ENCODE data around the gene BABAM2. TPM values are rescaled to one million over a fixed set of nuclear protein-coding genes. Genes with fewer than 3 reads are reported as not detected.

BABAM2 gene
- total and polyA plus RNA-seq, 2 experiments from 2014 or later = 17.8 to 21.5 TPM

DNA sequence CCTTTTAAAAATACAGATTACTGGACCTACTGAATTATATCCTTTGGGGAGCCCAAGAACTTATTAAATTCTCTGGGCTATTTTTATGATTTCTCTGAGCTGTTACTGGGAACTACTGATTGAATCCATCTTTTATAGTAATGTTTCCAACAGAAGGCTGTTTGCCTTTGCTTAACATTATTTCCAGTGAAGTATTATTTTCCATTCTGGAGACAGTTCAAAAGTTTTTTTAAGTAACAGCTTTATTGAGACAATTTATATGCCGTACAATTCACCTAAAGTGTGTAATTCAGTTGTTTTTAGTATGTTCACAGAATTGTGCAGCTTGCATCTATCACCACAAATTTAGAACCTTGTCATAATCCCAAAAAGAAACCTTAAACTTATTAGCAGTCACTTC, 100.6 kb downstream of the BABAM2 start:
- Mint-ChIP-seq H3K36me3 (ENCODE audit: low read depth) (peaks cover 3% of the 10 kb centered on the region; the same call in 2 of the 3 replicates), H3K9me3 (no peaks in the 10 kb centered on the region), H3K27ac (no peak overlapping the region), H3K4me1 (peaks cover 6% of the 10 kb centered on the region; the same call in 2 of the 3 replicates), H3K4me3 (no peak overlapping the region), H3K27me3 (ENCODE audit: insufficient read depth, low read depth, poor library complexity) (no peaks in the 10 kb centered on the region)
- no peak overlapping the region for H2AFZ ChIP-seq
- no peak overlapping the region for H3K4me3 ChIP-seq
- no peak overlapping the region for H3K4me2 ChIP-seq
- no peaks in the 10 kb centered on the region; the same call in none of the 2 replicates for H3K4me1 ChIP-seq (ENCODE audit: insufficient read depth)
- H3K27me3 ChIP-seq (ENCODE audit: insufficient read depth) = no peaks in the 10 kb centered on the region
- H4K20me1 ChIP-seq (replicated peaks; ENCODE audit: insufficient read depth) = no peaks in the 10 kb centered on the region
- H3K36me3 ChIP-seq (ENCODE audit: insufficient read depth) = no peaks in the 10 kb centered on the region
- no peaks in the 10 kb centered on the region for H3K9me2 ChIP-seq (ENCODE audit: insufficient read depth)
- H3K79me2 ChIP-seq (replicated peaks; ENCODE audit: insufficient read depth) = no peaks in the 10 kb centered on the region
- TF ChIP-seq CTCF (conservative IDR thresholded peaks at IDR 0.05; ENCODE audit: low read depth in 2 of 2) (no peak), EZH2 (IDR thresholded peaks at IDR 0.05; ENCODE audit: low read depth, unreplicated experiment) (no peak), ZNF331 (CRISPR knock-in tag; IDR thresholded peaks at IDR 0.05; ENCODE audit: low read depth) (no peak), ZNF114 (CRISPR knock-in tag; IDR thresholded peaks at IDR 0.05) (no peak), NANOG (IDR thresholded peaks at IDR 0.05; ENCODE audit: borderline replicate concordance) (no peak), EZH2phosphoT487 (IDR thresholded peaks at IDR 0.05; ENCODE audit: unreplicated experiment) (no peak), POLR2AphosphoS5 (IDR thresholded peaks at IDR 0.05; ENCODE audit: low read depth) (no peak), CREB1 (CRISPR knock-in tag; IDR thresholded peaks at IDR 0.05; ENCODE audit: low read depth) (no peak), JUNB (IDR thresholded peaks at IDR 0.05; ENCODE audit: unreplicated experiment) (no peak), REST (IDR thresholded peaks at IDR 0.05; ENCODE audit: unreplicated experiment) (no peak), STAT1 (IDR thresholded peaks at IDR 0.05; ENCODE audit: unreplicated experiment) (no peak)
- TF ChIP-seq, protein P1, sequence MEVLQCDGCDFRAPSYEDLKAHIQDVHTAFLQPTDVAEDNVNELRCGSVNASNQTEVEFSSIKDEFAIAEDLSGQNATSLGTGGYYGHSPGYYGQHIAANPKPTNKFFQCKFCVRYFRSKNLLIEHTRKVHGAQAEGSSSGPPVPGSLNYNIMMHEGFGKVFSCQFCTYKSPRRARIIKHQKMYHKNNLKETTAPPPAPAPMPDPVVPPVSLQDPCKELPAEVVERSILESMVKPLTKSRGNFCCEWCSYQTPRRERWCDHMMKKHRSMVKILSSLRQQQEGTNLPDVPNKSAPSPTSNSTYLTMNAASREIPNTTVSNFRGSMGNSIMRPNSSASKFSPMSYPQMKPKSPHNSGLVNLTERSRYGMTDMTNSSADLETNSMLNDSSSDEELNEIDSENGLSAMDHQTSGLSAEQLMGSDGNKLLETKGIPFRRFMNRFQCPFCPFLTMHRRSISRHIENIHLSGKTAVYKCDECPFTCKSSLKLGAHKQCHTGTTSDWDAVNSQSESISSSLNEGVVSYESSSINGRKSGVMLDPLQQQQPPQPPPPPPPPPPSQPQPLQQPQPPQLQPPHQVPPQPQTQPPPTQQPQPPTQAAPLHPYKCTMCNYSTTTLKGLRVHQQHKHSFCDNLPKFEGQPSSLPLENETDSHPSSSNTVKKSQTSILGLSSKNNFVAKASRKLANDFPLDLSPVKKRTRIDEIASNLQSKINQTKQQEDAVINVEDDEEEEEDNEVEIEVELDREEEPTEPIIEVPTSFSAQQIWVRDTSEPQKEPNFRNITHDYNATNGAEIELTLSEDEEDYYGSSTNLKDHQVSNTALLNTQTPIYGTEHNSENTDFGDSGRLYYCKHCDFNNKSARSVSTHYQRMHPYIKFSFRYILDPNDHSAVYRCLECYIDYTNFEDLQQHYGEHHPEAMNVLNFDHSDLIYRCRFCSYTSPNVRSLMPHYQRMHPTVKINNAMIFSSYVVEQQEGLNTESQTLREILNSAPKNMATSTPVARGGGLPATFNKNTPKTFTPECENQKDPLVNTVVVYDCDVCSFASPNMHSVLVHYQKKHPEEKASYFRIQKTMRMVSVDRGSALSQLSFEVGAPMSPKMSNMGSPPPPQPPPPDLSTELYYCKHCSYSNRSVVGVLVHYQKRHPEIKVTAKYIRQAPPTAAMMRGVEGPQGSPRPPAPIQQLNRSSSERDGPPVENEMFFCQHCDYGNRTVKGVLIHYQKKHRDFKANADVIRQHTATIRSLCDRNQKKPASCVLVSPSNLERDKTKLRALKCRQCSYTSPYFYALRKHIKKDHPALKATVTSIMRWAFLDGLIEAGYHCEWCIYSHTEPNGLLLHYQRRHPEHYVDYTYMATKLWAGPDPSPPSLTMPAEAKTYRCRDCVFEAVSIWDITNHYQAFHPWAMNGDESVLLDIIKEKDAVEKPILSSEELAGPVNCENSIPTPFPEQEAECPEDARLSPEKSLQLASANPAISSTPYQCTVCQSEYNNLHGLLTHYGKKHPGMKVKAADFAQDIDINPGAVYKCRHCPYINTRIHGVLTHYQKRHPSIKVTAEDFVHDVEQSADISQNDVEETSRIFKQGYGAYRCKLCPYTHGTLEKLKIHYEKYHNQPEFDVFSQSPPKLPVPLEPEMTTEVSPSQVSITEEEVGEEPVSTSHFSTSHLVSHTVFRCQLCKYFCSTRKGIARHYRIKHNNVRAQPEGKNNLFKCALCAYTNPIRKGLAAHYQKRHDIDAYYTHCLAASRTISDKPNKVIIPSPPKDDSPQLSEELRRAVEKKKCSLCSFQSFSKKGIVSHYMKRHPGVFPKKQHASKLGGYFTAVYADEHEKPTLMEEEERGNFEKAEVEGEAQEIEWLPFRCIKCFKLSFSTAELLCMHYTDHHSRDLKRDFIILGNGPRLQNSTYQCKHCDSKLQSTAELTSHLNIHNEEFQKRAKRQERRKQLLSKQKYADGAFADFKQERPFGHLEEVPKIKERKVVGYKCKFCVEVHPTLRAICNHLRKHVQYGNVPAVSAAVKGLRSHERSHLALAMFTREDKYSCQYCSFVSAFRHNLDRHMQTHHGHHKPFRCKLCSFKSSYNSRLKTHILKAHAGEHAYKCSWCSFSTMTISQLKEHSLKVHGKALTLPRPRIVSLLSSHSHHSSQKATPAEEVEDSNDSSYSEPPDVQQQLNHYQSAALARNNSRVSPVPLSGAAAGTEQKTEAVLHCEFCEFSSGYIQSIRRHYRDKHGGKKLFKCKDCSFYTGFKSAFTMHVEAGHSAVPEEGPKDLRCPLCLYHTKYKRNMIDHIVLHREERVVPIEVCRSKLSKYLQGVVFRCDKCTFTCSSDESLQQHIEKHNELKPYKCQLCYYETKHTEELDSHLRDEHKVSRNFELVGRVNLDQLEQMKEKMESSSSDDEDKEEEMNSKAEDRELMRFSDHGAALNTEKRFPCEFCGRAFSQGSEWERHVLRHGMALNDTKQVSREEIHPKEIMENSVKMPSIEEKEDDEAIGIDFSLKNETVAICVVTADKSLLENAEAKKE (CRISPR knock-in tag; IDR thresholded peaks at IDR 0.05) = no peak
- TF ChIP-seq, protein P2, sequence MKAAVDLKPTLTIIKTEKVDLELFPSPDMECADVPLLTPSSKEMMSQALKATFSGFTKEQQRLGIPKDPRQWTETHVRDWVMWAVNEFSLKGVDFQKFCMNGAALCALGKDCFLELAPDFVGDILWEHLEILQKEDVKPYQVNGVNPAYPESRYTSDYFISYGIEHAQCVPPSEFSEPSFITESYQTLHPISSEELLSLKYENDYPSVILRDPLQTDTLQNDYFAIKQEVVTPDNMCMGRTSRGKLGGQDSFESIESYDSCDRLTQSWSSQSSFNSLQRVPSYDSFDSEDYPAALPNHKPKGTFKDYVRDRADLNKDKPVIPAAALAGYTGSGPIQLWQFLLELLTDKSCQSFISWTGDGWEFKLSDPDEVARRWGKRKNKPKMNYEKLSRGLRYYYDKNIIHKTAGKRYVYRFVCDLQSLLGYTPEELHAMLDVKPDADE (IDR thresholded peaks at IDR 0.05) = no peak
- H3F3A ChIP-seq (replicated peaks; ENCODE audit: low read depth) = no peaks in the 10 kb centered on the region
- DNase-seq (ENCODE audit: low spot score) (no peak), ATAC-seq (no peak)
- no peak overlapping the region for H3K27ac ChIP-seq (ENCODE audit: low read depth)
